ENCODE measurements around the gene CXCL1.

CXCL1 gene

DNA sequence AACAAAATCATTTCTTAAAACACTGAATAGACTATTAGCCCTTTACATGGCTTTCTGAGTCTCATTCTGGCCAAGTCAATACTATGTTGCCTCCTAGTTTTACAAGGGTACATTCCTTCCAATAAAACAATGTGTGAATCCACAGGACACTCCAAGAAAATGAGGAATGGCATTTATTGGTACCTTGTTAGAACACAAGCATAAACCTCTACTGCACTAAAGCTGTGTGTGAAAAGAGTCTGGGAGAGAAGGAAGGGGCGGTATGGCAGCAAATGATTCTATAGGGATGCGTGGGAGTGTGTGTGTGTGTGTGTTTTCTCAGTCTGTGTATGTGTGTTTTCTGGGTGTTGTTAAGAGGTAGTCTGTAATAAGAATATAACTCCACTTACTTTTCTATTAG lies 48.9 kb downstream of the CXCL1 start:
- DNase-seq (ENCODE audit: low spot score) = no peak

DNA sequence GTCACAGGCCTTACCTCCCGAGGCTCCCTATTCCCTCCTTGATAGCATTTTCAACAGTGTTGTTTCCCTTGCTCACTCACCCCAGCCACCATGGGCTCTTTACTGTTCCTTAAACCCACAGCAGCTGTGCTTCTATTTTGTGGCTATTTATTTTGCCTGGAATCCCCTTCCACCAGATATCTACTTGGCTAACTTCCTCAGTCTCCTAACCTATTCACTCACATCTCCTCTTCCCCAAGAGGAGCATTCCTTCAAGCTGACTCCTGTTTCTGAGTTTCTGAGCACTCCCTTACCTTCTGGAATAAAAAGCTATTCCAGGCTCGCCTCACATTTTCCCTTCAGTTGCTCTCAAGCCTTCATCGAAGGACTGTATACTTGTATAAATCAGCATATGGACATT lies 50.5 kb downstream of the CXCL1 start:
- no peak for DNase-seq (ENCODE audit: low spot score)
